Stimulated activated CD4-positive, alpha-beta T cell treated with anti-CD3 and anti-CD28 coated beads, Interleukin-12 subunit alpha, Interleukin-12 subunit beta, amount 100 ng/mL, for 4 hours (primary cell): ENCODE data around the gene ALK.

Experiments used
- DNase-seq: peaks from one replicate; pipeline ENCODE4 v3.0.0-alpha.2; 2020

The ALK gene

GRCh38 chr2:29482348-29482747, 439.0 kb downstream of the ALK start:
- DNase-seq, result no peak

DNA sequence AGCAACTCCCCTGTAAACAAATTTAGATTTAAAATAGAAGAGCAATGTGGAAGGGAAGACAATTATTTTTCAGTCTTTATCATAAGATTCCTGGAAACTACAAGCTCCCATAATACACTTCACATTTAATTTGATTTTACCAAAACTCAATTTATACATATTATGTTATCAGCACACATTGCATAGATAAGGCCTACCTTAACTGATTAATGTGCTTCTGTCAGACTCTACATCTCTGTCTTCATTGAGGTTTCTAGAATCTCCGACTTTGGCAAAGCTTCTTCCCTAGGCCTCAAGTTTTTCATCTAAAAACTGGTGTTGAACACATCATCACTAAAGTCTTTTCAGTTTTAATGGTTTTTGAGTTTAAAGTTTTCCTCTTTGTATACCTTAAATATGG, 440.1 kb downstream of the ALK start:
- DNase-seq, result no peak

GRCh38 chr2:29480426-29480825, 441.0 kb downstream of the ALK start:
- DNase-seq, result no peak

DNA sequence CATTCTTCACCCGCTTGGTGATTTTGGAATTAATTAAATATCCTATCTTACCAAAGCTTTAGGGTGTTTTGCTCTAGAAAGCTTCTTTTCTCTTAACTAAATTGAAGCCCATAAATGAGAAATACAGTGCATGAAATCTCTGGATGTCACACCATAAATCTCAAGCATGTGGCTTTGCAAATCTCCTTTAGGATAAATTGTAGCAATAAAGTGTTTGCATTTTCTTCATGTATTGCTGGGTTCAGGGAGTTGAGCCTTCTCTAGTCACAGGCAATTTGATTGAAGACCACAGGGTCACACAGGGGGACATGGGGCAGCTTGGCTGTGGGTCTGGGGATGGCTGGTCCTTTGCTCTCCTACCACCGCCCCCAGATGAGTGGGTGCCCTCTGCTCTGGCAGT, 442.0 kb downstream of the ALK start:
- DNase-seq, result no peak

GRCh38 chr2:29478641-29479040, 442.7 kb downstream of the ALK start:
- DNase-seq, result no peak

DNA sequence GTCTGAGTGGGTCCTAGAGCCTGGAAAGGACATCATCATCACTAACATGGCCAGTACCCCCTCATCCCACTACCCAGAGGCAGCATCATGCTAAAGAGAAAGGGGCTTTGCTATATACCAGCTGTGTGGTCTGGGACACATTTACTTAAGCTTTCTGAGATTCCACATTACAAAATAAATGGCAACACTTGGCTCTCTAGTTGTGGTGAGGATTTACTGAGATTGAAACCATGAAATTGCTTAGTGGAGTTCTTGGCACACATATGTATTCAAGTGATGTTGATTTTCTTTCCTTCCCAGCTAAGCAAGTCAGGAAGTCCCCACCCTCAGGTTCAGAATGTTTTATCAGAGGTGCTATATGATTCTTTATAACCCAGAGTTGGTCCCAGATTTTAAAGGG, 444.2 kb downstream of the ALK start:
- DNase-seq, result no peak

DNA sequence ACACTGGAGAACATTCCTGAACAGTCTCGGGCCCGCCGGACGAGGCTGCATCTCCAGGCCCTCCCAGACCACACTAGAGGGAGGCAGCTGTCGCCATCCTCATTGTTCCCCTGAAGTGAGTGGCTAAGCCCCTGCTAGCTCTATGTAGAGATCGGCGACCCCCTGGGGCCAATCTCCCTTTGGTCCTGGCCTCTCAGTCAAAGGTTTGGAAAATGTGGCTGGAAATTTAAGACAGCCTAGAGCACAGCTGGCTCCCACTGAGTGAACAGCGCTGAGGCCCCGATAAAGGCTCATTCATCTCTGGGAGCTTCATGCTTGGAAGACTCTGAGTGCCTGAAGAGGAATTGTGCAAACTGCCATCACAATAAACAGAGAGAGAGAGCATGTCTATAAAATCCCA, 445.9 kb downstream of the ALK start:
- no peak for DNase-seq

- DNase-seq, result no peak
These were observed 451.4 kb downstream of the ALK start for GRCh38 chr2:29469961-29470360.

GRCh38 chr2:29469516-29469915, 451.9 kb downstream of the ALK start:
- no peak for DNase-seq

DNA sequence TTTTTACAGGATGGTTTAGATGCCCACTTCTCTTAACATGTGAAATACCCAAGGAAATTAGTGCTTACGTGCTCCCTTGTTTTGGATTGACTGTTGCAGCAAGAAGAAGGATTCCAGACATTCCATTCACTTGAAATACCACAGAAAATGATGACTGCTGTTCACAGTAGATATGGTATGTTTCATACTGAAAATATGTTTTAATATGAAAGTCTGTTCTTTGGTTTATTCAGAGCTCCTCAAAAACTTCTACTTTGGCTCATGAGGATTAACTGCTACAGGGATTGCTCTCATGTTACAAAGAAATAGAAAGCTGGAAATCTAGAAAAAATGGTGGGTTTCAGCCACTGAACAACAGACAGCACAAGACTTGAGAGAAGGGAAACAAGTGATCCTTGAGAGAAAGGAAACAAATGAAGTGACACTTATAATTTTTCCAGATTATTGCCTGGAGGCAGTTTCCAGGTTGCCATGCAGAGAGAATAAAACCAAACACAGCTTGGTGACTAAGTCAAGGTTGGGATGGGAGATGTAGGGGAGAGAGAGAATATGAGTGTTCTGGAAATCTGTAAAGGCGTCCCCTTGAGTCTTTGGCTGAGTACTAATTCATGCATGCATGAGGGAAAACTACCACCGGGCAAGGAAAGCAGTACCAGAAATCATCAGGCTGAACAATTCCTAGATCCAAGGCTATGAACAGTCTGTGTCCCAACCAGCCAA, 458.0 kb downstream of the ALK start:
- DNase-seq, result no peak

DNA sequence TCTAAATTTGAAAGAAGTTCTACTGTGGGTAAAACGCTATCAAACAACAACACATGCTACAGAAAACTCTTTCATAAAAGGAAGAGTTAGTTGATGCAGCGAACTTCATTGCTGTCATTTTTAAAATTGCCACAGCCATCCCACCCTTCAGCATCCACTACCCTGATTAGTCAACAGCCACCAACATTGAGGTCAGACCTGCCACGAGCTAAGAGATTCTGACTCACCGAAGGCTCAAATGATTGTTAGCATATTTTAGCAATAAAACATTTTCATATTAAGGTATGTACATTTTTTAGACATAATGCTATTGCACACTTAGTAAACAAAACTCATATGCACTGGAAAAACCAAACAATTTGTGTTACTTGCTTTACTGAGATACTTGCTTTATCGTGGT, 459.1 kb downstream of the ALK start:
- DNase-seq, result no peak

DNA sequence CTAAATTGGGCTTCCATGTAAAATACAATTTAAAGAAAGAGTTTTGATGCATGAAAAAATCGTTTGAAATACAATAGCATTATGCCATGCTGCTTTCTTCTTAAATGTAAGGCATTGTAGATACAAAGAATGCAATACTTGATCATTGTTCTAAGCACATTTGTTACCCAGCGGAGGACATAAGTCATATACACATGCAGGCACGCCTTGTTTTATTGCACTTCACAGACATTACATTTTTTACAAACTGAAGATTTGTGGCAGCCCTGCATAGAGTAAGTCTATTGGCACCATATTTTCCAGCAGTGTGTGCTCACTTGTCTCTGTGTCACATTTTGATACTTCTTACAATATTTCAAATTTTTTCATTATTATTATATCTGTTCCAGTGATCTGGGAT, 461.2 kb downstream of the ALK start:
- DNase-seq, result no peak

DNA sequence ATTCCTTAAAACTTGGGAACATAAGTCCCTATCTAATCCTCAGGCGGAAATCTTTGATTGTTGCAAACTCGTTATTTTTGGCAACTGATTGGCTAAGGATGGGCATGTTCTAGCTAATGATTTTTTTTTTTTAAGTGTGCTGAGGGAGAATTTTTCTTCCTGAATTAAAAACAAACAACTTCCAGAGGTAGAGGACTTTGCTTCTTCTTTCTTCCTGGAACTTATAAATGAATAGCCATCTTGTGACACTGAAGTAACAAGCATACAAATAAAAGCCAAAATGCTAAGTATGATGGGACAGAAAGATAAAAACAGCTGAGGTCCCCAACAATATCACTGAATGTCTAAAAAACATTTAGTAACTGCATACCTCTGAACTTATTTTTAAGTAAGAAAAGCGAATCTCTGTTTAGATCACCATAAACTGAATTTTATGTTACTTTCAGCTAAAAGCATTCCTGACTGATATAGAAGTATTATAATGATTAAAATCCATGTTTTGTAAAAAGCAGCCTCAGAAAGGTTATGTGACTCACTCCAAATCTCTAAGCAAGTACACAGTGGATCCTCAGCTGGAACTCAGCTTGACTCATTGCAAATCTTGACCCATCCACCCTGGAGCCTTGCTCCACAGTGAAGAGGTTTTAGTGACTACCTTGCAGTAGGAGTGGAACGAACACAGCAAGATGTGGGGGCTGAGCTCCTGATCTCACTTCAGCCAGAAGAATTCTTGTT, 461.8 kb downstream of the ALK start:
- DNase-seq, result no peak

- DNase-seq, result no peak
These were observed 465.0 kb downstream of the ALK start for GRCh38 chr2:29456429-29456828.

GRCh38 chr2:29455200-29455860, 466.1 kb downstream of the ALK start:
- no peak for DNase-seq

- no peak for DNase-seq
These were observed 469.4 kb downstream of the ALK start for GRCh38 chr2:29452036-29452435.

DNA sequence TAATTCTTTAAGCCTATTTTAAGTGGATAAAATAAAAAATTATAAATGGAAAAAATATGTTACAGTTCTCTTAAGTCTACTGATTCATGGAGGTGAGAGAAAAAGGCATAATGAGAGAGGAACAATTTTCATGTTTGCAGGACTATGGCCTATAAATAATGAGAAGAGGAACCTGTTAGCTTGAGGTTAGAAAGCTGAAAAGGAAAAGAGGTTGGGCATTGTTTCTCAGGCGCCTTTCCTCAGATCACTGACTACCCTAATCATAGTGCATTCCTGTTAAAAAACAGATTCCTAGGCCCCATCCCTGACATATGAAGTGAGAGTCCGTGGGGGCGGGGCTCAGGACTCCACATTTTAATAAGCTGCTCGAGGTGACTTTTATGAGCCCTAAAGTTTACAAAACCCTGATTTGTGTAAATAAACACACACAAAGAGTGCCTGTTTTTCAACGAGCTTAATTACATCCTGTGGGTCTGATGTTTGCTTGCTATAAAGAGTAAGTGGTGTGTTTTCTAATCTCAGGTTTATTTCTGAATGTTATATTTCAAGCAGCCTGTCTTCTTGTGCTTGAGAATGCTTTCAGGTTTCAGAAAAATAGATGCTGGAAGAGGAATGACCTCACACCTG, 470.7 kb downstream of the ALK start:
- no peak for DNase-seq

DNA sequence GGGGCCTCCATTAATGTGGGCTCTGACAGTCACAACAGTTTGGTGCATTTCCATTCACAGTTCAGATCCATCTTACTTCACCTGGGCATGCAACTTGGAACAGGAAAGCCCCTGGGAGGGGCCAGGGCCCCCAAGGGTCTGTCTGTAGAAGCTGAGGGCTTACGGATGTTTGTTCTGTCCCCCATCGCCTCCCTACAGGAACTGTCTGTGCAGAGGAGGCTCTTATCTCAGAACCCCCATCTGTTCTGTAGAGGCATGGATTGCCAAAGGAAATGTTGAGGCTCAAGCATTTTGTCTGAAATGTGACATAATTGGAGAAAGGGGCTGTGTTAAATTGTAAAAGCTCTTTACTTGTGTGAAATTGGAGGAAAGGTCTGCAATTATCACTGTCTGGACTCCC, 471.9 kb downstream of the ALK start:
- no peak for DNase-seq

DNA sequence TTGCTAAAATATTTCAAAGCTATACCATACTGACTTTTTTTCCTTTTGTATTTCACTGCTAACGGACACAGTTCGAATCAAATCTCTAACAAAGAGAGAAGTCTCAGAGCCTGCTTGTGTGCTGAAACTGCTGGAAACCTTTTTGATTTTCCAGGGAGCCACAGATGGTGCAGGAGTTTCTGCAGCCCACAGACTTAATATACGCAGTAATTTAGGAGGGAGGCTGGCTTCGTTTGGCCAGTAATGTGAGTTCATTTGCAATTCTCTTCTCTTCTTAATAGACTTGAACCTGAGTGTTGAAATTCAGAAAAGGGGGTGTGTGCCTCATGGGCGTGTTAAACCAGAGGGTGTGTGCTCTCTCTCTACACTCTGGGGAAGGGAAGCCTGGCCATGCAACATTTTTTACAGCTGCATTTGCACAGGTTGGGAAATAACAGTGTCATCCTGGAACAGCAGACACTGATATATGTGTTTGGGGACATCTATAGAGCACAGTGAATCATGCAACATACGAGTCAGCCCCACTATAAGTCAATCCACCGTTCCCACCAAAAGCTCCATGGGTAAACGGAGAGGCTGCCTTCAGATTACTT, 473.2 kb downstream of the ALK start:
- no peak for DNase-seq

- no peak for DNase-seq
These were observed 473.9 kb downstream of the ALK start for GRCh38 chr2:29447513-29447912.

GRCh38 chr2:29446847-29447246, 474.5 kb downstream of the ALK start:
- no peak for DNase-seq

- no peak for DNase-seq
These were observed 477.2 kb downstream of the ALK start for GRCh38 chr2:29444150-29444549.

DNA sequence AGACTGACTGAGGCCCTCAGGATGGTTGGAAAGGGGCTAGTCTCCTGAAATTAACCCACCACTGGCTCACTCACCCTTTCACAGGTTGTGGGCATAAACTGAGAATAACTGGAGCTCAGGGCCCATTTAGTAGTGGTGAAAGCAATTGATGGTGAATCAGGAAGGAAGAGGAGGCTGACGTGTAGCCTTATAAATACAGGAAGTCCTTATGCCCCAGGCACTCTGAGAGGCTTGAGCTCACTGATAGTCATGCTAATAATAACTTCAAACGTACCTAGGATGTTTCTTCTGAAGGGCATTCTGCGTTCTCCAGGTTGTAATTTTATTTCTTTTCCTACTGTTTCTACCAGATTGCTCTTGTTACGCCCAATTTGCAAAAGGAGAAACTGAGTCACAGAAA, 477.8 kb downstream of the ALK start:
- no peak for DNase-seq
